HG03439 (cell line): ENCODE data around the gene ARFIP2.

Experiments used
- ATAC-seq: cut with Tn5 transposase; IDR thresholded peaks from one replicate; pipeline ENCODE4 v1.9.1; 2021; ENCODE audit warnings: mild to moderate bottlenecking, moderate library complexity; ENCODE audit not compliant: unreplicated experiment

ARFIP2 gene

DNA sequence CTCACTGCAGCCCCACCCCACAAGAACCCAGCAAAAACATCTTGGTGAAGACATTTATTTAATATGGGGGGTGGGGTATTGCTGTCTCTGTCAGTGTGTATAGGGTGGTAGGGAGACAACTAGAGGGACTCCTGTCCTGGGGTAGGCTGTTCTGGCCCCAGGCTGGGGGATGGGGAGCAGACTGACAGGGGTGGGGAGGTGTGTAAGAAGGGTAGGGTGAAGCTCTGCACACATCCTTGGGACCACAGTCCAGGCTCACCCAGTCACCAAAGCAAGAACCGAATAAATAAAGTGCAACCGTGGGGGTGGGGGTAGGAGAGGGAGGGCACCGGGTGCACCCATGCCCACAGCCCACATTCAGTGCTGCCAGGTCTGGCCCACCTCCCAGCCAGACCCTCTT lies 32.6 kb downstream of the ARFIP2 start:
- no peak for ATAC-seq

DNA sequence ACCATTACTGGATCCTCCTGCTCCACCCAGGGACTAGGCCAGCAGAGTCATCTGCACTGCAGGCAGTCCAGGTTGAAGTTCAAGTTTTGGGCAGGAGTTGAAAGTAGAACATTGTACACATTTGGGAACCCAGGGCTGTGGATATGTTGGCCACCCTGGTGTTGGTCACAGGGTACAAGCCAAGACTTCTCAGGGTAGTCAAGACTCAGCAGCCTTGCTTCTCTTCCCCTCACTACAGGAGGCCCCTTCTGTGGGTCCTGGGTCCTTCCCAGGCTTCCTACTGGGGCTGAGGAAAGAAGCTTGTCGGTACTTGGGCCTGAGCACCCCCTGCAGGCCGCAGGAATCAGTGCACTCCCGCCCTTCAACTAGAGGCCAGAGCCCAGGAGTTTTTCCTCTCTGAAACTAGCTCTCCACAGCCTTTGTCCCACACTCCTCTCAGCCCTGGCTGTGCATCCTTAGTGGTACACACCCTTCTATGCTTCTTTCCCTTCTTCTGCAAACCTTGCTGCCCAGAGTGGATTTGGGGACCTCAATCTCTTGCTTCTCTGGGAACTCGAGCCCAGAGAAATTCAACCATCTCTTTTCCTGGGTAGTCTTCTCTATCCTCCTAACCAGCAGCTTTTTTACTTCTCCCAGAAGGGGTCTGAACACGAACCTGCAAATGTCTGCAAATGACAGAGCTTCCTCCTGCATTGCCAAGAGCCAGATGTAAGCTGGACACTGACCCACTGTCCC lies 37.7 kb downstream of the ARFIP2 start:
- peak; percentile 80 for ATAC-seq

DNA sequence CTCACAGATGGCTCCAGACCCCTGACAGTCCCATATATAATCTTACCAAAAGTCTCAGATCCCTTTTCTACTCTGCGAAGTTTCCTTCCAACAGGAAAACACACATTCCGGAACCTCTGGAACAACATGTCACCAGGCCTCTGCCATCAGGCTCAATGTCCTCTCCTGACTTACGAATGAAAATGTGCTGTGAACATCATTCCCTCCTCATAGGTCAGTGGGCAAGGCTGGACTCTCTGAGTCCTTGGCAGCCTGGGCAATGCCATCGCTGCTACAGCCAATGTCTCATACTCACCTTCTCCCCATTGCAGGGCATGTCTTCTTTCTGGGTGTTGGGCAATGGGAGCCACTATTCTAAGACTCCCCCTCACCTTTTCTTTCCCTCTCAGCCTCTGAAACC lies 38.7 kb downstream of the ARFIP2 start:
- ATAC-seq, result no peak

DNA sequence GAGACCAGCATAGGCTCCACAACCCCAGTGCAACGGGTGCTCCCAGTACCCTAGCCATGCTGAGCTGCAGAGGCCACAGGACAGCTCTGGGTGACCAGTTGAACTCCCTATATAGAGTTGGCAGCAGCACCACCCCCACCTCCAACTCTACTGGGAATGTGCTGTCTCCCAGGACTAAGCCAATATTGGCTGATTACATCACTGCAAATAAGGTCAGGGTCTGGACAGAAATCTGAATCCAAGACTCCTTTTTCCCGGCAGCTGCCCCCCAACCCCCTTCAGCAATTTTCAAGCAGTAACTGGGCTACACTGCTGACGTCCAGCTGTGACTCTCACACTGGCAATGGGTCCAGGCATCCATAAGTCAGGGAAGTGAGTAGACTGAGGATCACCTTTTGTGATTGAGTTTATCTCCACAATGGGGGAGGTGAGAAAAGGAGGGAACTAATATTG lies 40.2 kb downstream of the ARFIP2 start, which contains the start of gene HPX:
TSS of gene HPX (minus strand) at position 82 of the 453 bp plus-strand sequence. CDS start at position 58, 24 bp downstream.
- ATAC-seq, result no peak

DNA sequence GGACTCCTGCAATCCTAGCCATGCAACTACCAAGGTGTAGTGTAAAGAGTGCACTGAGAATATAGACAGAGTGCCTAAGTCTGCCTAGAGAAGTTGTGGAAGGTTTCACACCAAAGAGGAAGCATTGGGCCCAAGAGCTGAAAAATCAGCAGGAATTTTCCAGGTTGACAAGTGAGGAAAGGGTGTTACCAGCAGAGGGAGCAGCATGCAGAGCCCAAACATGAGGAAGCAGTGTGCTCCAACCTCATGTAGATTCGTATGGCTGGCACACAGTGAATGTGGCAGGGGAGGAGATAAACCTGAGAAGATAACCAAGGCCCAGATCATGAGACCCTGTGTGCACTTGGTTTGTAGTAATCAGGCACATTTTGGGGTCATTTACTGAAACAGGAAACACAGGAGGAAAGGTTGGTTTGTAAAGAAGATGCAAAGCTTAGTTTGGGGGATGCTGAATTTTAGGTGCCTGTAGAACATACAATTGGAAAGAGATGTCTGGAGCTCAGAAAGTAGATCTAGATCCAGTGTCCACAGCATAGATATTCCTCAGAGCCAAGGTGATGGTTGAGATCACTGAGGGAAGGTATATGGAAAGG lies 42.1 kb downstream of the ARFIP2 start:
- ATAC-seq, result no peak

DNA sequence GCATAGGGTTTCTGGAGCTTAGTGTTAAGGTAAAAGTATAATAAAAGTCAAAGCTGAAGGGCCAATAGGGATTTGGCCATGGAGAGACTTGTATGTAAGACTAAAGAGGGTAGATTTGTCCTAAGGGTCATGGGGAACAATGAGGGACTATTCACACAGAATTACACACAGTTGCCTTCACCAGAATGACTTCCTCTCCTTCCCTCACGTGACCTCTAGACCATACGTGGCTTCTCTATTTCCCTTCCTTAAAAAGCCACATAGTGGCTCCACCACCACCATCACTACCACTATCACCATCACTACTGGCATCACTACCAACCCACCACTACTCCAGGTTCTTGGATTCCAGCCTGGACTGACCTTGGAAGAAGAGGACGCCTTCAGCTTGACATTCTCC lies 43.1 kb downstream of the ARFIP2 start:
- no peak for ATAC-seq

DNA sequence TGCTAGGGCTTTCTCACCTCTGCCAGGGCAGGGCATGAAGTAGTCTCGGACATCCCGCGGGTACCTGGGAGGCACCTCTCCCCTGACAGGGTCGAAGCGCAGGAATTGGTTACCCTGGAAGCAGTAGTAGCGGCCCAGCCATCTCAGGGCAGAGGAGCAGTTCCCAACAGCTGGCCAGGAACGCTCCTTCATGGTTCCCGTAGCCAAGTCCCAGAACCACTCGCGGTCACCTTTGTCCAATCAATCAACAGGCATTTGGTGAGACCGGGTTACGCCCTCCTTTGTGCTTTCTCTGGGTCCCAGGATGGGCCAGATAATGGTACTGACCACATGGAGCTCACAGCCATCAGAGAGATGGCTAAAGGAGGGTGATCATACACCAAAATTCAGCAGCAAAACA lies 43.7 kb downstream of the ARFIP2 start:
- no peak for ATAC-seq

DNA sequence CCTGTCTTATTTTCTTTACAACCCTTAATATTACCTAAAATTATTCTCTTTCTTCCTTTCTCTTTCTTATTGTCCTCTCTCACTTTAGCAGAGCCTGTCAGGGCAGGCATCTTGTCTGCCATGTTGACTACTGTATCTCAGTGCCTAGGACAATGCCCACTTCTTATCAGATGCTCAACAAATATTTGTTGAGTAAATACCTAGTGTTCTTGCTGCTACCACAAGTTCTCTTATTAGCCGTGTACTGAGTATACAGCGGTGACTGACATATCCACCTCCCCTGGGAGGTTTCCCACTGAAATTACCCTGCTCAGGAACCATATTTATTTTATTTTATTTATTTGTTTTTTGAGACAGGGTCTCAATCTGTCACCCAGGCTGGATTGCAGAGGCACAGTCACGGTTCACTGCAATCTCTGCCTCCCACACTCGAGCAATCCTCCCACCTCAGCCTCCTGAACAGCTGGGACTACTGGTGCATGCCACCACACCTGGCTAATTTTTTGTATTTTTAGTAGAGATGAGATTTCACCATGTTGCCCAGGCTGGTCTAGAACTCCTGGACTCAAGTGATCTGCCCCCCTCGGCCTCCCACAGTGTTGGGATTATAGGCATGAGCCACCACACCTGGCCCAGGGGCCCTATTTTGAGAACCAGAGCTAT lies 47.0 kb downstream of the ARFIP2 start:
- ATAC-seq, result no peak

DNA sequence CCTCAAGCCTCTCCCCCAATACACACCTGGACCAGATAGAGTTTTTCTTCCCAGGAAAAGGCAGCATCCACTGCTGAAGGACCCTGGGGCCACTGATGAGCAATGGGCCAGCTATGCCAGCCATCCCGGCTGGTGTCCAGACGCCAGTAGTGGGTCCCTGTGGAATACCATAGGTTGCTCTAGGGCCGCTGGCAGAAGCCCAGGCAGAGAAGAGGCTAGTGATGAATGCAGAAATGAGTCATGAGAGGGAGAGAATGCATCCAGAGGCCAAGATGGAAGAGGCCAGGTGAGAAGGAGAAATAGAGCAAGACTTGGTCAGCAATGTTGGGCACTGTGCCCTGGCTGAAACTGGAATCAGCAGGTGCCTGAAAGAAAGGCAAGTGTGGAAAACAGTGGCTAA lies 49.3 kb downstream of the ARFIP2 start:
- no peak for ATAC-seq

DNA sequence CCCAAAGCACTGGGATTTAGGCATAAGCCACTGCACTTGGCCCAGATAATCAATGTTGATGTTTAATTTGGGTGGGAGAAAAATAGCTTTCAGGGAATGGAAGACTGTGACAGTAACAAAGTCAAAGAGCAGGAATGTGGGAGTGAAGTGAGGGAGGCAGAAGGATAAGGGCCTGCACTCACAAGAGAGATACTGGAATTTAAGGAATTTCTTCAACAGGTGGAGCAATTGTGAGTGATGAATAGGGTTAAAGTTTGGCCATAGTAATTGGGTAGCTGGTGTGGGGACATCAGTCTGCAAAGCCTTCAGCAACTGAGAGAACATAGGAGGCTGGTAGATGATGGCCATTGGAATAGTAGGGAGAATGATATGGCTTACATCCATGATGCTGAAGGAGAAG lies 53.6 kb downstream of the ARFIP2 start:
- no peak for ATAC-seq
